OCI-LY1 (cell line): ENCODE results near the gene SMIM14.

ENCODE experiments used
- EZH2 ChIP-seq: fragments of 200-600 bp; sonication (generic), shearing (Covaris generic); IDR thresholded peaks from 2 replicates; pipeline ENCODE4 v1.8.0; 2017; ENCODE audit warnings: borderline replicate concordance, mixed run types, mild to moderate bottlenecking, antibody characterized with exemption, low read length, moderate library complexity, mixed read lengths
- TF ChIP-seq, protein P1 (sequence below): fragments of 200-600 bp; sonication (generic), shearing (Covaris generic); IDR thresholded peaks from 2 replicates; pipeline ENCODE4 v1.5.1; 2017; ENCODE audit warnings: mild to moderate bottlenecking, antibody characterized with exemption, low read length, moderate library complexity, mixed read lengths

DNA sequence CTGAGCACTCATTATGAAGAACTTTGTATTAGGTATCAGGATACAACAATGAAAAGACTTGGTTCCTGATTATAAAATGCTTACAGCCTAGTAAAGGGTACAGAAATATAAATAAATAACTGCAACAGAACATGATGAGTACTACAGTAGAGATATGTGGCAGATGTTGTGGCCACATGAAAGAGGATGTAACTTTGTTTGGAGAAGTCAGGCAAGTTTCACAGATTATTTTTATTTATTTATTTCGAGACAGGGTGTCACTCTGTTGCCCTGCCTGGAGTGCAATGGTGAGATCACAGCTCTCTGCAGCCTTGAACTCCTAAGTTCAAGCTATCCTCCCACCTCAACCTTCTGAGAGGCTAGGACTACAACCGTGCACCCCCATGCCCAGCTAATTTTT, 43.5 kb upstream of the SMIM14 start:
- TF ChIP-seq, protein P1, sequence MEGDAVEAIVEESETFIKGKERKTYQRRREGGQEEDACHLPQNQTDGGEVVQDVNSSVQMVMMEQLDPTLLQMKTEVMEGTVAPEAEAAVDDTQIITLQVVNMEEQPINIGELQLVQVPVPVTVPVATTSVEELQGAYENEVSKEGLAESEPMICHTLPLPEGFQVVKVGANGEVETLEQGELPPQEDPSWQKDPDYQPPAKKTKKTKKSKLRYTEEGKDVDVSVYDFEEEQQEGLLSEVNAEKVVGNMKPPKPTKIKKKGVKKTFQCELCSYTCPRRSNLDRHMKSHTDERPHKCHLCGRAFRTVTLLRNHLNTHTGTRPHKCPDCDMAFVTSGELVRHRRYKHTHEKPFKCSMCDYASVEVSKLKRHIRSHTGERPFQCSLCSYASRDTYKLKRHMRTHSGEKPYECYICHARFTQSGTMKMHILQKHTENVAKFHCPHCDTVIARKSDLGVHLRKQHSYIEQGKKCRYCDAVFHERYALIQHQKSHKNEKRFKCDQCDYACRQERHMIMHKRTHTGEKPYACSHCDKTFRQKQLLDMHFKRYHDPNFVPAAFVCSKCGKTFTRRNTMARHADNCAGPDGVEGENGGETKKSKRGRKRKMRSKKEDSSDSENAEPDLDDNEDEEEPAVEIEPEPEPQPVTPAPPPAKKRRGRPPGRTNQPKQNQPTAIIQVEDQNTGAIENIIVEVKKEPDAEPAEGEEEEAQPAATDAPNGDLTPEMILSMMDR: no peak
- no peak for TF ChIP-seq EZH2
